Epithelial cell of esophagus (primary cell): ENCODE results near the gene MCC.

Source experiments
- DNase-seq: peaks from one replicate; pipeline ENCODE4 v3.0.0; 2010; ENCODE audit warnings: low read depth
- H3K4me3 ChIP-seq: 2 replicates; pipeline ENCODE4 v1.5.1; 2011; ENCODE audit warnings: mild to moderate bottlenecking, low read length, control low read depth
- CTCF ChIP-seq: IDR thresholded peaks from 2 replicates; pipeline ENCODE4 v1.5.1; 2011; ENCODE audit warnings: low read depth, mild to moderate bottlenecking, low read length, control low read depth, inconsistent platforms; ENCODE audit not compliant: insufficient read depth; ENCODE audit errors: missing control alignments

The MCC gene

GRCh38 chr5:113124914-113125313 is 363.3 kb downstream of the MCC start:
- H3K4me3 ChIP-seq = no peak overlapping the region
- TF ChIP-seq CTCF = no peak
- no peak for DNase-seq

- no peak for DNase-seq
- no peak for TF ChIP-seq CTCF
- no peak overlapping the region for H3K4me3 ChIP-seq
These were observed 364.0 kb downstream of the MCC start for GRCh38 chr5:113124265-113124664.

- TF ChIP-seq CTCF = peak; percentile 13
- H3K4me3 ChIP-seq = no peak overlapping the region
- DNase-seq = no peak
These were observed 364.6 kb downstream of the MCC start for GRCh38 chr5:113123618-113124017.

GRCh38 chr5:113122053-113122452 is 366.2 kb downstream of the MCC start:
- H3K4me3 ChIP-seq = no peak overlapping the region

GRCh38 chr5:113119246-113119924 is 368.9 kb downstream of the MCC start:
- no peak for DNase-seq
- TF ChIP-seq CTCF = no peak
- H3K4me3 ChIP-seq = no peak overlapping the region

More at GRCh38 chr5:113122053-113122452, 366.2 kb downstream of the MCC start:
- TF ChIP-seq CTCF = no peak
- peak; percentile 93 for DNase-seq

GRCh38 chr5:113118765-113119164 is 369.5 kb downstream of the MCC start:
- TF ChIP-seq CTCF = no peak
- DNase-seq = no peak
- H3K4me3 ChIP-seq = no peak overlapping the region

- H3K4me3 ChIP-seq = no peak overlapping the region
- no peak for TF ChIP-seq CTCF
- DNase-seq = no peak
These were observed 370.0 kb downstream of the MCC start for GRCh38 chr5:113118298-113118697.
